HG03457 (cell line): ENCODE results near the gene HCCS.

ENCODE experiments used
- ATAC-seq: cut with Tn5 transposase; IDR thresholded peaks from one replicate; pipeline ENCODE4 v1.9.1; 2021; ENCODE audit warnings: moderate number of reproducible peaks; ENCODE audit not compliant: unreplicated experiment

Gene HCCS

DNA sequence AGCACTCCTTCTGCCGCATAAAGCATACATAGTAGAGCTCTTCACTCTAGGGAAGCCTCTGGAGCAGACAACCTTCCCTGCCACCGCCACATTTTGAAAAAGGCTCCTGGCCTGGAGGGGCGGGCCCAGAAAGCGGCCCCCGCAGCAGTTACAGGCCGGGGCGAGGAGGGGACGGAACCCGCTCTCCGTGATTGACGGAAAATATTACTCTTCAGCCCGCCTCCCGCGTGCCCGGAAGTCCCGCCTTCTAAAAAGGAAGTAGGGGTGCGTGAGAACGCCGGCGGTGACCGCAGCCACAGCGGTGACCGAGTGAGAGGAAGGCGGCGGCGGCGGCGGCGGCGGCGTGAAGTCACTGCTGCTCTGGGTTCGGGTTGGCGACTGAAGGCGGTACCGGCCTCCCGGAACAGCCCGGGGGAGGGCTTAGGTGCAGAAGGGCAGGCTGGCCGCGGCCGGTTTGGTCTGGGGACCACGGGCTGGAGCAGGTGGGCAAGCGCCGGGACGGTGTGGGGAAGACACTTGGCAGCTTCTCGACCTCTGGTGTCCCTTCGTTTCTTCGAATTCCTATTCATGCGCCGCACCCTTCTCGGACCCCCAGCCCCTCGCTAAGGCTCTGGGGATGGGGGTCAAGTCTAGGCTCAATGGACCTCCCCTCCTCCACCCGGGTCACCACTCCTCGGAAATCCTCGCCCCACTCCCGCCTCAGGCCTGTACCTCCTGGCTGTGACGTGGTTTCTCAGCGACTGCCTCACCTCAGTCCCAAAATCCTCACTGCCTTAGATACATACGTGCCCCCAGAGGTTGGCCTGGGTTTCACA, at the start of gene HCCS:
Gene HCCS, plus strand, starts transcription at position 296 of the 815 bp plus-strand sequence. CDS start 729 bp downstream, outside the sequence.
- peak; percentile 92 for ATAC-seq

DNA sequence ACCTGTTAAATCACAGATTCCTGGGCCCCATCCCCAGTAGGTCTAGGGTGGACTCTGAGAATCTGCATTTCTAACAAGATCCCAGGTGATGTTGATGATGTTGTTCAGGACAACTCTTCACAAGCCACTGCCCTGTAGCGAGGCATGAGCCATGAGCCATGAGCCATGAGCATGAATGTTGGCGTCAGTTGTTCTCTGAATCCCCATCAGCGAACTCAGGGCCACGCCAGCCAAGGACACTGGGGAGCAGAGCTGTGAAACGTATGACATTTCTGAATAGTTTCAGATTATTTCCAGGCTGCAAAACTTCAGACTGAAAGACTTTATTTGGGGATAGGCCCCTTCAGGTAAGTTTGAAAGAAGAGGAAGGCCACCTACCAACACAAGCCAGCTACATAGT, 46.9 kb upstream of the HCCS start:
- ATAC-seq, result no peak

DNA sequence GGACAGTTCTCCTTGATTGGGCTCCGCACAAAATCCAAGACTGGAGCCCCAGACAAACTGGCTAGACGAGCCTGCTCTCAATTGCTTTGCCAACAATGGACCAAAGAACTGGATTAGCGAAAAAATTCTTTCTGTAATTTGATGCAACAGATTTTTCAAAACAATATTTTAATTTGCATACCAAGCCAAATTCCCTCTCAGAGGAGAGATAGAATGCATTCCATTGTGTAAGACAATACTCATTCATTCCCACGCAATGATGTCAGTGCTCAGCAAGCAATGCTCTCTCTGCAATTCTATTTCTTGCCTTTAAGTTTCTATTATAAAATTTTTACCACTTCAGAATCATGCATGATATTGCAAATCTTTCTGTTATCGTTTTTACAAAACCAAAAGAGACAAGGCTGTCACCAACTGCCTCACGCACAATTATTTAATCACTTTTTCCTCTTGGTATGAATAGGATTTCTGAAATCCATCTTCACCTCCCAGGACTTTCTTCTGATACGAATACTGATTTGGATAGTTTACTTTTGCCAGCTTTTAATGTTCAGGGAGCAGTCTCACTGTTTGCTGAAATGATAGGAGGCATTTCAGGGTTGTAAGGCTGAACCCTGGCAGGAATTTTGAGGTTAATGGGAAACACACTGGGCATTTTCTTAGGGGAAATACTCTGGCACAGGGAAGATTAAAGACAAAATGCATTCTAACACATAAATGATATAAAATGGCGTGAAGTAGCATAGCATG, 46.1 kb upstream of the HCCS start:
- no peak for ATAC-seq

DNA sequence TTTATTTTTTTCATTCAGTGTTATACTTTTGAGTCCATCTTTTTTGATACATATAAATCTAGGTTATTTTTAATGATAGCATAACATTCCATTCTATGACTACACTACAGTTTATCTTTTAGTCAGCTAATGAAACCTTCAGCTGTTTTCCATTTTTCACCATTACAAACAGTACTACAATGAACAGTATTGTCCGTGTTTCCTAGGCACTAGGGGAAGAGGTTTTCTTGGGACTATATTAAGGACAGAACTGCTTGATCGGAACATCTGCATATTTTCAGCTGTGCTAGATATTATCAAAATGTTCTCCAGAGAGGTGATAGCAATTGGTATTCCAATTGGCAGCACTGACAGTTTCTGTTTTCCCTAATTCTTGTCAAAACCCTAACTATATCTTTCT, 44.3 kb upstream of the HCCS start:
- ATAC-seq, result no peak

DNA sequence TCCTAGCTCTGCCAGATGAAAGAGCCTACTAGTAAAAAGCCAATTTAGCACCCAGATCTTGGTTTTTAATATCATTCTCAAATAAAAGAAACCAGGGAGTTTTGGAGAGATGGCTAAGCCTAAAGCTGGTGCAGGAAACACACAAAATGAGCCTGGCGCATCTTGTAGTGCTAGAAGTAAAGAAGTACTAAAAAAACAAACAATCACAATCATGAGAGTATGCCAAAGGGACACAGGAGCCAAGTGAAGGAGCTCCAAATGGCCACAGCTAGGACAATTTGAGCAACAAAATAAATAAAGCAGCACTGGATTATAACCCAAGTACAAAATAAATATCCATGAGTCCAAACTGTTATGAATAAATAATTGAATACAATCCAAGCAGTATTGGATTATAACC, 37.8 kb upstream of the HCCS start:
- no peak for ATAC-seq

DNA sequence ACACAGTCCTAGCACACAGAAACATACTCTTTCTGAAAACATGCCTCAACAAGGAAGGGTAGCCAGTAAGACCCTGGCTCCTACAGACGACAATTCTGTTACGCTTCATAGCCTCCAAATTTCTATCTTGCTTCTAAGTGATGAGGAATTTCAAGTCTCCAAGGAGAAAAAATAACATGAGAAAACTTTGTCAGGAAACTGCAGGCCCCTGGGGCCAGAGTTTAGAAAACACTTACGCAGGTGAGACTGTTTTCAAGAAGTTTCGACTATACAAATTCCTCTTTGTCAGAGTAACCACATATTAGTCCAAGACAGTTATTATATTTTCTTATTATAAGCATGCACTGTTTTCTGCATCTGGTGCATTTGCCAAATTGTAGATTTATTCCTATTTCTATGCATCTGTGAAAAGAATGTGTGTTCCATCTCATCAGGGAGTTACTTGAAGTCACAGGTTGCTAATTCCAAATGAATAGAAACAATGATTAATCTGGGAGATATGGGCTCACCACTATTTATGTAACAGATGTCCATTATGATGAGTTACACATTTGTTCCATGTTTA, 30.3 kb upstream of the HCCS start:
- ATAC-seq, result no peak

DNA sequence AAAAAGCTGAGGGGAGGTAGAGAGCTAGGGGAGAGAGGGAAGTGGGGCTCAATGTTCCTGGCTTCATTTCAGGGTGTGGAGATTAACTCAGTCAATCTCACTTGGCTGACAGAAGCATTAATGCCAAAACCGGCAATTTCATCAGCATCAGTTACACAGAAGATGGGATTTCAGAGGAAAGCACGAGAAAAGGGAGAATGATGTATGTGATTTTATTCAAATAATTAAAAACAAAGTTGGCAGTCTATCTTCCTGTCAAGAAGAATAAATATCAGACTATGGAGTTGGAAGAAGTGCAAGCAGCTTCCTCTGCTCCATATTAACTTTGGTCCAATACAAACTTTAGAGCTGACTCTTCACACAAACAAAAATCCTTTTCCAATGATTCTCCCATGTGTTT, 29.6 kb upstream of the HCCS start:
- ATAC-seq, result no peak

DNA sequence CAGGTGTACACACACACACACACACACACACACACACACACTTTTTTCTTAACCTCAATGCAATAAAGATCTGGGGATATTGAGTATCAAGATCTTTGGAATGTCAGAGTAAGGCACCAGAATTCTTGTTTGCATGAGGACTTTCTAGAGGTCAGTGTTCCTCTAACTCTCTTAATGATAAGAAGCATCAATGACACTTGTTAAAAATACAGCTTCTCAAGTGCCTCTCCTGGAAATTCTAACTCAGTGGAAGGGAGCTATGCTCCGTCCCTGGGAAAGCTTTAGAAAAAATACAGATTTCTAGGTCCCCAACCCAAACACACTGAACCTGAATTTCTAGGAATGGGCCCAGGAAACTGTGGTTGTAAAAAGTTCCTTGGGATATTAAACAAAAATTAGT, 25.8 kb upstream of the HCCS start:
- no peak for ATAC-seq

DNA sequence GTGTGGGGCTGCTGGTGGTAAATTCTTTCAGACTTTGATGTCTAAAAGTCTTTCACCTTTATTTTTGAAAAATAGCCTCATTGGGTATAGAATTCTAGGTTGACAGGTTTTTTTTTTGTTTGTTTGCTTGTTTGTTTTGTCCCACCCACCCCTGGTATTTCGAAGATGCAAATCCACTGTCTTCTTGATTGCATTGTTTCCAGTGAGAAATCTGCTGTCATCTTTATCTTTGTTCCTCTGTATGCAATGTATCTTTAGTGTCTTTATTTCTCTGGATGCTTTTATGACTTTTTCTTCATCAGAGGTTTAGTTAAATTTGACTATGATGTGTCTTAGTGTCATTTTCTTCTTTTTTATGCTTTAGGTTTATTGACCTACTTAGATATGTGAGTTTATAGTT, 21.3 kb upstream of the HCCS start:
- no peak for ATAC-seq

DNA sequence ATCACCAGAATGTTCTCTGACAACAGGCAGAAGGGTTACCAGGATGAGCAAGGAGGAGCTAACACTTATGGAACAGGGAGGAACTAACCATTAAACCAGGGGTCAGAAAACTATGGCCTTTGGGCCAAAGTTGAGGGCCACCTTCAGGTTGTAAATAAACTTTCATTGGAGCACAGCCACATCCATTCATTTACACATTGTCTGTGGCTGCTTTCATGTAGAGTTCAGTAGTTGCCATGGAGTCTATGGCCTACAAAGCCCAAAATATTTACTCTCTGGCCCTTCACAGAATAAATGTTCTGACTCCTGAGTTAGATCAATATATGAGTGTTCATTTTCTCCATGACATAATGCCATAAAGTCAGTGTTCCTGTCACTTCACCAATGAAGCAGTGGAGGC, 13.2 kb upstream of the HCCS start:
- no peak for ATAC-seq

DNA sequence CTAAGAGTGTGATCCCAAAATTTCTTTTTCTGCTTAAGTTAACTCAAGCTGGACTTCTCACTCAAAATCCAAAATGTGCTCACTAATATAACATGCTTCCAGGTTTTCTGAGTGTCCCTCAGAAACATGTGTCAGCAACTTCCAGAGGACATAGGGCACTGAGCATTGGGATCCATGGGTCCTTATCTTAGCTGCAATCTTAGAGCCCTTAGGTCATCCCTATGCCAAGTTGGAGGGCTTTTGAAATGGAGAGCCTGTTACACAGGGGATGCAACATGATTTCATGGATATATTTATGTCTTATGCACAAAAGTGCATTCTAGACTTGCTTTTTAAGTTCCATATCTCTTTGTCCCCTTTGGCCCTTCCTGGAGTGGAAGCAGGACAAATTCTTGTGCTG, 11.7 kb upstream of the HCCS start:
- ATAC-seq, result no peak

DNA sequence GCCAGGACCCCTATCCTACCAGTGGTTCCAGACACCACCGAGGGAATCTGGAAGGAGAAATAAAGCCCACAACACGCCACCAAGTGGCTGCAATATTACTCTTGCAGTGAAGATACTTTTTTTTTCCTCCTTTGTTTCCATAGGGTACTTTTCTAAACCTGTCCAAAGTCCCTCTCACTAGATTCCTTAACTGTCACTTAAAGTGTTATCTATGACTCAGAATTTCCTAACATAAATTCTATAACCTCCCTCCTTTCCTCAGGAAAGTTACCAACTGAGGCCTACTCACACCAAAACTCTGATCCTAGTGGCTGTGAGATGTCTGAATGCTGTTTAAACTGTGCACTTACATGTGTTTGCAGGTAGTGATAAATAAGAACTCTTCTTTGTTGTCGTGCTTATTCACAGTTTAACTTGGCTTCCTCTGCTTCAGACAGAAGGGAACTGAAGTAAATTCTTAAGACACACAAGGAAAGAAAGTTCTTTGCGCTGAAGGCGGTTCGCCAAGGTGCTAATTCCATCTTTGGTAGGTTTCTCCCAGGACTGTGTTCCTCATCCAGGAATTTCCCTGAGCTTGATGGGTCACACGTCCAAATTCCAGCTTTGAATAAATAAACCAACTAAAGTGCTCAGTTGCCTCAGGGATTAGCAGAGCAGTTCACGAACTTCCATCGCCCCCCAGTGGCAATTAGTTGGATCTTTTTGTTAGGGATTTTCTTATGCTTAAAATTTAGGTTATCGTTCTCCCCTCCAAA, 10.7 kb upstream of the HCCS start:
- no peak for ATAC-seq

DNA sequence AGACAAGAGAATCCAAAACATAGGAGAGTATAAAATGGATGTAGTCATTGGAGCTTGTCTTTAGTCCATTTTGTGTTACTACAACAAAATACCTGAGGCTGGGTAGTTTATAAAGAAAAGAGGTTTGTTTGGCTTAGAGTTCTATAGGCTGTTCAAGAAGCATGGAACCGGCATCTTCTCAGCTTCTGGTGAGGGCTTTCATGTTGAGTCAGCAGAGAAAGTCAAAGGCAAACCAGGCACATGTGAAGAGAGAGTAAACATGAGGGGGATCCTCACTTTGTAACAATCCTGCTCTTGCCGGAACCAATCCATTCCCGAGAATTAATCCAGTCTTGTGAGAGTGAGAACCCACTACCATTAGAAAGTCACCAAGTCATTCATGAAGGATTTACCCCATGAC, 8.1 kb upstream of the HCCS start:
- no peak for ATAC-seq

DNA sequence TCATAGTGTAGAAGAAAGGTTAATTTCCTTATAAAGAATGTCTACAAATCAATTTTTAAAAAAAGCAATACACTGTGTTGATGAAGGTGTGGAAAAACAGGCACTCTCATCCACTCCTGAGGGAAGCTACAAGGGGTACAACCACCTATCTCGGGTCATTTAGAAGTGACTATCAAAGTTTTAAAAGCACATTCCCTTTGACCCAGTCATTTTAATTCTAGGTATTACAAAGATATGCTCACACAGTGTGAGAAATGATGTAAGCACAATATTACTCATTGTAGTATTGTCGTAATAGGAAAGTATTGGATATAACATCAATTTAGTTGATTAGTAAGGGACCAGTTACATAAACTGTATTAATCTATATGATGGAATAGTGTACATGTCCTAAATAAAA, 7.4 kb upstream of the HCCS start:
- no peak for ATAC-seq

DNA sequence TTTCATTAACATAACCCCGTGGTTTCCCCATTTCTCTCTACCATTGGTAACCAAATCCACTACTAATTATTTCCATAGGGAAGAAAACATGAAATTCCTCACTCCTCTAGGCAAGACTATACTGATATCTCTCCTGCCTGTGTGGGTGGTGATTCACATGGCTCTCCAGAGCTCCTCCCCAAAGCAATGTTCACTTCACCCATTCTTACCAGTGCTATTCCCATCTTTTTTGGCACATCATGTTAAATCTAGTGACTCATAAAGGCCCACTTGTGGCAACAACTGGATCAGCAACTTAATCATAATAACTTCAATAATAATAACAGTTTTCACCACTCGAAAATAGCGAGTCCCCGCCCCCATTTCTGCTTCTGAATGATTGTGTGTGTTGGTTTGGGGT, 6.1 kb upstream of the HCCS start:
- no peak for ATAC-seq

DNA sequence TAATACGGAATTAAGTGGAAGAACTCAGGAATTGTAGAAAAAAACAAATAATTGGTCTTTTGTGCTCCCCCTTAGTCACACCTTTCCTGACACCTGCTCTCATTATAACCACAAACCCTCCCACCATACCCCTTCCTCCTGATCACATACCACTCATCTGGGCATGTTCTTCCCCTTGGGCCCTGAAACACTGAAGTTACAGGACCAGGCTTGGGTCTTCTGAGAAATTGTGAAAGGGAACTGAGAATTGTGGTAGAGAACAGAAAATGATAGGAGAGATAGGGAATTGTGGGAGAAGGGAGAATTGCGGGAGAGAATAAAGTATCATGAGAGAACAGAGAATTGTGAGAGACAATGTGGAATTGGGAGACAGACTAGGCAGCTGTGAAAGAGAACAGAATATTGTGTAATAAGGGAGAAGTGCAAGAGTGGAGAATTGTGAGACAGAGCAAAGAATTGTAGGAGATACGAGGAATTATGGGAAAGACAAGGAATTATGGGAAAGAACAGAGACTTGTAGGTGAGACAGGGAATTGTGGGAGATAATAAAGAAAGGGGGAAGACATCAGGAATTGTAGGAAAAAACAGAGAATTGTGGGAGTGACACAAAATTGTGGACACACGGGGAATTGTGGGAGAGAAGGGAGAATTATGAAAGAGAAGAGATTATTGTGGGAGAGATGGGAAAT, 2.7 kb upstream of the HCCS start:
- ATAC-seq, result no peak

DNA sequence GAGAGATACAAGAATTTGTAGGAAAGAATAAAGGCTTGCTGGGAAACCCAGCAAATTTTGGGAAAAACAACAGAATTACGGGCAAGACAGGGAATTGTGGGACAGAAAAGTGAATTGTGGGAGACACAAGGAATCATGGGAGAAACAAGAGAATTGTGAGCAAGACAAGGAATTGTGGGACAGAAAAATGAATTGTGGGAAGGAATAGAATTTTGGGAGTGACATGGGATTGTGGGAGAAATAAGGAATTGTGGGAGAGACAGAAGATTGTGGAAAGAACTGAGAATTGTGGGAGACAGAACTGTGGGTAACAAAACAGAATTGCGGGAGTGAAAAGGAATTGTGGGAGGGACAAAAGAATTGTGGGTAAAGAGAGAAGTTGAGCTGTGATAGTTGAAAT, 1.2 kb upstream of the HCCS start:
- no peak for ATAC-seq

DNA sequence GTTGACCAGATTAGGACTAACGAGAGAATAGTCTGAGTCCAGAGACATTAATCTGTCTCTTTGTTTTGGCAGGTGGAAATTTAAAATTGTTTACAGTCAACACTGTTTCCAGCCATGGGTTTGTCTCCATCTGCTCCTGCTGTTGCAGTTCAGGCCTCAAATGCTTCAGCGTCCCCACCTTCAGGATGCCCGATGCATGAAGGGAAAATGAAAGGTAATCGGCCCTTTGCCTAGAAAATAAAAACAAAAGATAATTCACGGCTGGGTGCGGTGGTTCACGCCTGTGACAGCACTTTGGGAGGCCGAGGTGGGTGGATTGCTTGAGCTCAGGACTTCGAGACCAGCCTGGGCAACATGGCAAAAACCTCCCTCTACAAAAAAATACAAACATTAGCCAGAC, 815 bp downstream of the HCCS start:
- ATAC-seq, result no peak

DNA sequence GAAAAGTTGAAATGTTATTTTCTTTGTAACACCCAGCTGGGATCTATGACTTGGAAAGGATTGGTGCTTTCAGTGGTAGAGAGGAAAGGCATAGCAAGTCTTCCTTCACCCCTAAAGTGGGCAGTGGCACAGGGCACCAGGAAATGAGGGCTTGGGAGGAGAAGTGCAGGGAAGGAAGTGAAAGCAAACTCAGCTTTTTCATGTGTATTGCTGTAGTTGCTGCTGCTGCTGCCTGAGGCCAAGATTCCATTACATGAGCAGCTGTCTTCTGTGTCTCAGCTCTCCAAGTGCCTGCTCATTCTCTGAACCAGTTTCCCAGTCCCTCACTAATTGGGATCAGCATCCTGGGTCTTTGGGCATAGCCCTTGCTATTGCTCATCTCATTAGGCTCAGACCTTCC, 2.6 kb downstream of the HCCS start:
- ATAC-seq, result no peak

DNA sequence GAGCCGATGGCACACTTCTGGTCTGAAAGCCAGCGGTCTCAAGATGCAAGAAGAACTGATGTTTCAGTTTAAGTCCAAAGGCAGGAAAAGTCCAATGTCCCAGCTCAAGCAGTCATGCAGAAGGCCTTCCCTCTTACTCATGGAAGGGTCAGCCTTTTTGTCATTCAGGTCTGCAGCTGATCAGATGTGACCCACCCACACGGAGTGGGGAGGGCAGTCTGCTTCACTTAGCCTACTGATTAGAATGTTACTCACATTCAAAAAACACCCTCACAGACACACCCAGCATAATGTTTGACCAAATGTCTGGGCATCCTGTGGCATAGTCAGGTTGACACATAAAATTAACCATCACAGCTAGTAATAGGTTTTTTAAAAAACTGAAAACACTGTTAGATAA, 6.6 kb downstream of the HCCS start:
- no peak for ATAC-seq
